ENCODE measurements around the gene CDKAL1. TPM values are rescaled to one million over a fixed set of nuclear protein-coding genes. Genes with fewer than 3 reads are reported as not detected.
"Not testable (repeated sequence)": the region's sequence is repeated elsewhere in the genome, so short reads cannot be mapped to it uniquely, and the experiment has no call there.

The CDKAL1 gene
- total and polyA plus RNA-seq, 10 donors: 4.8 to 26.9 (median 20.1) TPM

DNA sequence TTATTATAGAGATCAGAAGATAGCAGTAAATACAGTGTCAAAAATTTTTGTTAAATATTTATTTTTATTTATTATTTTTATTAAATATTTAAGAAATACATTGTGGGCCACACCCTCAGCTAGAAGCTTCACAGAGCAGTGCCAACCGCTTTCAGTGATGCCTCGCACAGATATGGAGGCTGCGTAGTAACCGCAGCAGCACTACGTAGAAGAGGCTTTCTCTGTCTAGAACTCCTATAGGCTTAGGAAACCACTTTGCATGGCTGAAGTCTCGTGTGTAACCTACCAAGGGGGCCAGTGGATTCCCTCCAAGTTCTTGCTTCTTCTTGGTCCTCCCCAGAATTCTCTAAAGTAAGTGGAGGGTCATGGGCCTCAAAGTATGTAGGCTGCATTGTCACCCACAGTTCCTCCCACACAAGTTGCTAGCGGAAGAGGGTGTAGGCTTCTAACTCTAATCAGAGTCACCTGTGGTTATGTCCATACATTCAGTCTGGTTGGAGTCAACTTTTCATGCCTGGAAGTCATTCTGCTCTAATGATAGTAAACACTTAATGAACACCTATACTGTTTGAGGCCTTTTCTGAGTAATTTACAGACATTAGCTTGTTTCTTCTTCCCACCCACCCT, 285.6 kb downstream of the CDKAL1 start:
- WGBS, 5 donors: 90 to 97% (median 97%) methylated on average over 7 of the region's 7 CpGs
- Histone ChIP-seq H3K9me3 (peaks cover 0 to 5% (median 0%) of the 10 kb centered on the region in 8 donors), H3K4me1 (no peaks in the 10 kb centered on the region), H3K27ac (no peak overlapping the region), H3K36me3 (peaks cover 0 to 27% (median 0%) of the 10 kb centered on the region in 6 donors), H3K27me3 (replicated peaks in 1 of 7) (no peaks in the 10 kb centered on the region), H3K4me3 (no peak overlapping the region)
- TF ChIP-seq, protein P1, sequence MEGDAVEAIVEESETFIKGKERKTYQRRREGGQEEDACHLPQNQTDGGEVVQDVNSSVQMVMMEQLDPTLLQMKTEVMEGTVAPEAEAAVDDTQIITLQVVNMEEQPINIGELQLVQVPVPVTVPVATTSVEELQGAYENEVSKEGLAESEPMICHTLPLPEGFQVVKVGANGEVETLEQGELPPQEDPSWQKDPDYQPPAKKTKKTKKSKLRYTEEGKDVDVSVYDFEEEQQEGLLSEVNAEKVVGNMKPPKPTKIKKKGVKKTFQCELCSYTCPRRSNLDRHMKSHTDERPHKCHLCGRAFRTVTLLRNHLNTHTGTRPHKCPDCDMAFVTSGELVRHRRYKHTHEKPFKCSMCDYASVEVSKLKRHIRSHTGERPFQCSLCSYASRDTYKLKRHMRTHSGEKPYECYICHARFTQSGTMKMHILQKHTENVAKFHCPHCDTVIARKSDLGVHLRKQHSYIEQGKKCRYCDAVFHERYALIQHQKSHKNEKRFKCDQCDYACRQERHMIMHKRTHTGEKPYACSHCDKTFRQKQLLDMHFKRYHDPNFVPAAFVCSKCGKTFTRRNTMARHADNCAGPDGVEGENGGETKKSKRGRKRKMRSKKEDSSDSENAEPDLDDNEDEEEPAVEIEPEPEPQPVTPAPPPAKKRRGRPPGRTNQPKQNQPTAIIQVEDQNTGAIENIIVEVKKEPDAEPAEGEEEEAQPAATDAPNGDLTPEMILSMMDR (IDR thresholded peaks at IDR 0.05 in 8 of 11, conservative IDR thresholded peaks at IDR 0.05 in 3 of 11): no peak
- no peak for TF ChIP-seq POLR2A (IDR thresholded peaks at IDR 0.05)
- TF ChIP-seq POLR2AphosphoS5 (IDR thresholded peaks at IDR 0.05): no peak
- no peak for DNase-seq
- intact Hi-C loops (cut with DNase I; ENCODE audit: low total_unique reads): no loop called here

- intact Hi-C loops (cut with DNase I; ENCODE audit: low total_unique reads): no loop called here
- no peak for DNase-seq
- peaks cover 0 to 10% (median 0%) of the 10 kb centered on the region in 6 donors for H3K36me3 ChIP-seq
- no peak overlapping the region for H3K4me3 ChIP-seq
- WGBS, 5 donors: 71 to 86% (median 80%) methylated on average over 6 of the region's 6 CpGs
- no peaks in the 10 kb centered on the region for H3K27me3 ChIP-seq (replicated peaks in 1 of 7)
- H3K9me3 ChIP-seq: peaks cover 0 to 5% (median 0%) of the 10 kb centered on the region in 8 donors
- H3K4me1 ChIP-seq: no peaks in the 10 kb centered on the region
- no peak overlapping the region for H3K27ac ChIP-seq
- TF ChIP-seq, protein P1 (IDR thresholded peaks at IDR 0.05 in 8 of 11, conservative IDR thresholded peaks at IDR 0.05 in 3 of 11): no peak
These were observed 292.1 kb downstream of the CDKAL1 start for GRCh38 chr6:20826378-20826777.

GRCh38 chr6:20827798-20828197, 293.5 kb downstream of the CDKAL1 start:
- TF ChIP-seq POLR2A (IDR thresholded peaks at IDR 0.05): no peak
- TF ChIP-seq, protein P1 (IDR thresholded peaks at IDR 0.05 in 8 of 11, conservative IDR thresholded peaks at IDR 0.05 in 3 of 11): no peak
- no peak for TF ChIP-seq POLR2AphosphoS5 (IDR thresholded peaks at IDR 0.05)
- Histone ChIP-seq H3K9me3 (peaks cover 0 to 5% (median 0%) of the 10 kb centered on the region in 8 donors), H3K27me3 (replicated peaks in 1 of 7) (no peaks in the 10 kb centered on the region), H3K27ac (no peak overlapping the region), H3K4me3 (no peak overlapping the region), H3K36me3 (peaks cover 0 to 10% (median 0%) of the 10 kb centered on the region in 6 donors), H3K4me1 (no peaks in the 10 kb centered on the region)
- DNase-seq: no peak
- intact Hi-C loops (cut with DNase I; ENCODE audit: low total_unique reads): no loop called here
- WGBS, 5 donors: 81 to 90% (median 87%) methylated on average over 1 of the region's 1 CpG

DNA sequence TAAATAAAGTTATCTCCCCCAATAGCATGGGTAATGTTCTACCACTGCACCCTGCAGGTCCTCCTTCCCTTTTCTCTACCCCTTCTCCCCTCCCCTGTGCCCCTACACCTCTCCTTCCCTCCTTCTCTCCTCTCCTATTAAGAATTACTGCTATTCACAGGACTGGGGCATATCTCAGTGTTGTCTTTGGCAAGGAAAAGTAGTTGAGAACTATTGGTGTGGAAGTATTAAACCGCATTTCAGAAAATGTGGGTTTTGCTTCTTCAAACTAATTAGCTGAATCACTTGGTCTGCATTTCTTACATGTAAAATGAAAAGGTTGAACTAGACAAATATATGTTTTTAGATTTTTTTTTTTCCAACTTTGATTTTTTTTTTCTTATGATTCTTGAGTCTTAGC, 296.3 kb downstream of the CDKAL1 start:
- H3K27ac ChIP-seq: no peak overlapping the region
- TF ChIP-seq, protein P1 (IDR thresholded peaks at IDR 0.05 in 8 of 11, conservative IDR thresholded peaks at IDR 0.05 in 3 of 11): no peak
- TF ChIP-seq POLR2A (IDR thresholded peaks at IDR 0.05) (no peak), POLR2AphosphoS5 (IDR thresholded peaks at IDR 0.05) (no peak)
- 96 to 100% (median 100%) methylated on average over 1 of the region's 1 CpG for WGBS, 5 donors
- H3K4me1 ChIP-seq: no peaks in the 10 kb centered on the region
- DNase-seq: no peak
- H3K4me3 ChIP-seq: no peak overlapping the region
- H3K27me3 ChIP-seq (replicated peaks in 1 of 7): no peaks in the 10 kb centered on the region
- no peaks in the 10 kb centered on the region for H3K9me3 ChIP-seq
- intact Hi-C loops (cut with DNase I; ENCODE audit: low total_unique reads): no loop called here
- H3K36me3 ChIP-seq: no peaks in the 10 kb centered on the region

GRCh38 chr6:20831251-20831650, 297.0 kb downstream of the CDKAL1 start:
- 95 to 98% (median 97%) methylated on average over 7 of the region's 7 CpGs for WGBS, 5 donors
- H3K27ac ChIP-seq; H3K36me3 ChIP-seq; H3K4me3 ChIP-seq; H3K27me3 ChIP-seq (replicated peaks in 1 of 7); H3K9me3 ChIP-seq; intact Hi-C loops (cut with DNase I; ENCODE audit: low total_unique reads); H3K4me1 ChIP-seq; DNase-seq: not testable (repeated sequence)

All from spleen (tissue), 11 donors.